ENCODE measurements around the gene MX1.
A peak's percentile ranks its signal among the peaks of the same experiment; 100 is the strongest.
"Not testable (repeated sequence)": the region's sequence is repeated elsewhere in the genome, so short reads cannot be mapped to it uniquely, and the experiment has no call there.

The MX1 gene

DNA sequence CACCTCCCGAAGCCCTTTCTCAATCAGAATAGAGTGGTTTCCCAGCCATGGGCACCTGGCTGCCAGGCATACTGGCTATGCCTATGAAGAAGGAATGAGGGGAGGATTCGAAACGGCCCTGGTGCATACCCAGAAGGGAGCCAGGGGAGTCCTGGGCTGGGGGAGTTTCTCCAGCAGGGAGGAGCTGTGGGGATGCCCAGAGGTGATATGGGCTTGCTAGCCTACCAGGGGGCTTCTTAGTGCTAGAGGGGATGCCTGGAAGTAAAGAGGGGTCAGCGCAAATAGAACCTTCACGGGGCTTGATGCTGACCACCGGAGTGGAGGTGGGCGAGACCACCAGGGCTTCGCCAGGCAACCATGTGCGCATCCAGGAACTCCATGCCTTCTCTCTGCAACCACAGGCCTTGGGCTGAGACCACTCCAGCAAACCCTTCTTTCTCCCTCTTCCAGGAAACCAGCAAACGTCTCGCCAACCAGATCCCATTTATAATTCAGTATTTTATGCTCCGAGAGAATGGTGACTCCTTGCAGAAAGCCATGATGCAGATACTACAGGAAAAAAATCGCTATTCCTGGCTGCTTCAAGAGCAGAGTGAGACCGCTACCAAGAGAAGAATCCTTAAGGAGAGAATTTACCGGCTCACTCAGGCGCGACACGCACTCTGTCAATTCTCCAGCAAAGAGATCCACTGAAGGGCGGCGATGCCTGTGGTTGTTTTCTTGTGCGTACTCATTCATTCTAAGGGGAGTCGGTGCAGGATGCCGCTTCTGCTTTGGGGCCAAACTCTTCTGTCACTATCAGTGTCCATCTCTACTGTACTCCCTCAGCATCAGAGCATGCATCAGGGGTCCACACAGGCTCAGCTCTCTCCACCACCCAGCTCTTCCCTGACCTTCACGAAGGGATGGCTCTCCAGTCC is 18.2 kb upstream of the MX1 start:
- DNase-seq (ENCODE audit: low read depth in 2 of 3, low spot score in 2 of 3): no peak

DNA sequence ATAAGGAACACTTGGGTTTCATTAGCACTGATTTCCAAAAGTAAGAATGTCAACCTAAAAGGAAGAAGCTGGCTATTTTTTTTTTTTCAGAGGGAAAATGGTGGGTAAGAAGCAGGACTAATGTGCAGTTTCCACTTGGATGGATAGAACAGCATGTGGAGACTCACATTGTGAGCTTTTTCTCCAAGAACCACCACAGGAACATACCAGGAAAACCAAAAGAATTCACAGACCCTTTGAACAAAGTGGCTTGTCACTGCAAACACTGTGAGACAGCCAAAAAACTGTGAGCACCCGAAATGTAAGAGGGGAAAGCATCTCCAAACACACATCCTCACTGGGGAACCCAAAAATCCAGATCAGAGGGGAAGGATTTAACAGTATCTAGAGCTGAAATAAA is 15.7 kb upstream of the MX1 start:
- no peak for DNase-seq (ENCODE audit: low read depth in 2 of 3, low spot score in 2 of 3)

DNA sequence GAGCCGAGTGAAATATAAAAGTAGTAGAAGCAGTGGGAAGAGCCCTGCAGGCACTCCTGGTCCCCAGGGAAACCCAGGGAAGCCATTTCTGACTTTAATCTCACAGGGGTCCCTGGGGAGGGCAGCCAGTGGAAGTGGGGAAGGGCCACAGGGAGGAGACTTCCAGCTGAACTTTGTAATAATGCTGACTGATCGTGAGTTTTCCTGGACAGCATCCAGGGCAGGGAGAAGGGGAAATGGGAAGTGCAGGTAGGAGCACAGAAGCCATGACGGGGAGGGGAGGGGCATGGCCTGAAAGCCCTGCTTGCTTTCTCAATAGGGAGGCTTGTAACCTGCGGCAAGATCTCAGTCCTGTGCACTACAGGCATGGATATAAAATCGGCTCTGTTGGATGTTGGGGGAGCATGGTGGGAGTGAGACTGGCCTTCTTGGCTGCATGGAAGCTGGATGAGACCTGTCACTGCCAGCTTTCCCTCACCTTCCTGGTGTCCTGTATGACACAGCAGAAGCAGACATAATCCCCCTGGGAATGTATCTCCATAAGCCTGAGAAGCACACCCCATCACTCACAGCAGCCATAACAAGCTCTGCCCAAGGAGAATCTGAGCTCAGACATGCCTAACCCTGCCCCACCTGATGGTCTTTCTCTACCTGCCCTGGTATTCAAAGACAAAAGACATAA is 15.1 kb upstream of the MX1 start:
- DNase-seq (ENCODE audit: low read depth in 2 of 3, low spot score in 2 of 3): no peak

DNA sequence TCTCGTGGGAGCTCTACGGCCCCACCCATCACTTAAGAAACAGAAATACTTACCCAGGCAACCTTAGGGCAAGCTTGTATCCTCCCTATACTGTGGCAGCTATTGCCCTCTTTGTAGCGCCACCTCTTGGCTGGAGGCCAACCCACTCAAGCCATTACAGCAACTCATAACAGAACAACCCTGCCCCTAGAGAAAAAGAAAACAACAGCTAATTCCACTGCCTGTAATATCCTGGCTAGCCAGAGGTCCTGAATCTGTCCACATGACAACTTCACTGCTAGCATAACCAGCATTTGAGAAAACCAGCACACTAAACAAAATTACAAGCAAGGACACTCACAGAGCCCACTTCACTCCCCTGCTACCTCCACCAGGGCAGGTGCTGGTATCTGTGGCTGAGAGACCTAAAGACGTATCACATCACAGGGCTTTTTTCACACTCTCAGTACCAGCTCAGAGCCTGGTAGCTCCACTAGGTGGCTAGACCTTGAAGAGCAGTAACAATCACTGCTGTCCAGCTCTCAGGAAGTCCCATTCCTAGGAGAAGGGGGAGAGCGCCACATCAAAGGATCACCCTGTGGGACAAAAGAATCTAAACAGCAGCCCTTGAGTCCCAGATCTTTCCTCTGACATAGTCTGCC is 14.5 kb upstream of the MX1 start:
- DNase-seq (ENCODE audit: low read depth in 2 of 3, low spot score in 2 of 3): no peak

DNA sequence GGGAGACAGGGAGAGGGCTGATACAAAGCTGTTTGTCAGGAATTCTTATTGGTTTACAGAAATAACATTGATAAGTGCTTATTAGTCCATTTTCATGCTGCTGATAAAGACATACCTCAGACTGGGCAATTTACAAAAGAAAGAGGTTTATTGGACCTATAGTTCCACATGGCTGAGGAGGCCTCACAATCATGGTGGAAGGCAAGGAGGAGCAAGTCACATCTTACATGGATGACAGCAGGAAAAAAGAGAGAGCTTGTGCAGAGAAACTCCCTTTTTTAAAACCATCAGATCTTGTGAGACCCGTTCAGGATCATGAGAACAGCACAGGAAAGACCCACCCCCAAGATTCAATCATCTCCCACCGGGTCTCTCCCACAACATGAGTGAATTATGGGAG is 8.5 kb upstream of the MX1 start:
- DNase-seq (ENCODE audit: low read depth in 2 of 3, low spot score in 2 of 3): not testable (repeated sequence)

DNA sequence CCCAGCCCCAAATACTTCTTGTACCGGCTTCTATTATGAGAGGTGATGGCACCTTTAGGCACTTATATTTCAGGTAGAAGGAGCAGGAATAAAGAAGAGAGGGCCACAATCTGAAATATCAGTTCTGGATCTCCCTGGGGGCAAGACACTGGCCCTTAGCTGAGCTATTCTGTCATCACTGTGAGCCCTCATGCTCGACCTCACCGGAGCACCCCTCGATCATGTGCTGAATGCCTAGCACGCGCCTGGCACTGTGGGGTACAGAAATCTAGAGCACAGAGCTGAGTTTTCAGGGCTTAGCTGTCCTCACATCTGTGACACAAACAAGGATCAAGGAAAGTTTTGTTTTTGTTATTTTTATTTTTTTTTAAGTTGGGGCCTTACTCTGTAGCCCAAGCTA is 7.6 kb upstream of the MX1 start:
- no peak for DNase-seq (ENCODE audit: low read depth in 2 of 3, low spot score in 2 of 3)

DNA sequence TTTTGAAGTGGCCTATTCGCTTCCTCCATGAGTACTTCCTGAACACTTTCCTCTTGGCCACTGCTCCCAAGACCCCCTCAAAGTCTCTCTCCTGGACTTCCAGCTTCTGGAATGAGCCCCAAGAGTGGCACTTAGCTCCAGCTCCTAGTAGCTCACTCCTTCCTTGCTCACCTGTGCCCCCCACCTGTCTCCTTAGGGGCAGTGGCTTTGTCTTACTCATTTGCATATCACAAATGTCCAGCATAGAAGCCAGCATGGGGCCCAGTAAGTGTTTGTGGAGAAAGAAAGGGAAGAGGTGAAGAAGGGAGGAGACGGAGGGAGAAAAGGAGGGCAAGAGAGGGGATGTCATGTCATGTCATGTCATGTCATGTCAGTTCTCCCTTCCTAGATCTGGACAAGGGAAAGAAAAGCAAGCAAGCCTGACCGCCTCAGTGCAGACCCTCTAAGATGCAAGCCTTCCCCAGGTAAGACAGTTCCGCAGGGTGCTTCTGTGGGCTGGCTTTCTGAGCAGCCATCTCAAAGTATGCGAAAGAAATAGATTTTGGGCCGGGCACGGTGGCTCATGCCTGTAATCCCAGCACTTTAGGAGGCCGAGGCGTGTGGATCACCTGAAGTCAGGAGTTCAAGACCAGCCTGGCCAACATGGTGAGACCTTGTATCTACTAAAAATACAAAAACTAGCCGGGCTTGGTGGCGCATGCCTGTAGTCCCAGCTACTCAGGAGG is 6.9 kb upstream of the MX1 start:
- no peak for DNase-seq (ENCODE audit: low read depth in 2 of 3, low spot score in 2 of 3)

DNA sequence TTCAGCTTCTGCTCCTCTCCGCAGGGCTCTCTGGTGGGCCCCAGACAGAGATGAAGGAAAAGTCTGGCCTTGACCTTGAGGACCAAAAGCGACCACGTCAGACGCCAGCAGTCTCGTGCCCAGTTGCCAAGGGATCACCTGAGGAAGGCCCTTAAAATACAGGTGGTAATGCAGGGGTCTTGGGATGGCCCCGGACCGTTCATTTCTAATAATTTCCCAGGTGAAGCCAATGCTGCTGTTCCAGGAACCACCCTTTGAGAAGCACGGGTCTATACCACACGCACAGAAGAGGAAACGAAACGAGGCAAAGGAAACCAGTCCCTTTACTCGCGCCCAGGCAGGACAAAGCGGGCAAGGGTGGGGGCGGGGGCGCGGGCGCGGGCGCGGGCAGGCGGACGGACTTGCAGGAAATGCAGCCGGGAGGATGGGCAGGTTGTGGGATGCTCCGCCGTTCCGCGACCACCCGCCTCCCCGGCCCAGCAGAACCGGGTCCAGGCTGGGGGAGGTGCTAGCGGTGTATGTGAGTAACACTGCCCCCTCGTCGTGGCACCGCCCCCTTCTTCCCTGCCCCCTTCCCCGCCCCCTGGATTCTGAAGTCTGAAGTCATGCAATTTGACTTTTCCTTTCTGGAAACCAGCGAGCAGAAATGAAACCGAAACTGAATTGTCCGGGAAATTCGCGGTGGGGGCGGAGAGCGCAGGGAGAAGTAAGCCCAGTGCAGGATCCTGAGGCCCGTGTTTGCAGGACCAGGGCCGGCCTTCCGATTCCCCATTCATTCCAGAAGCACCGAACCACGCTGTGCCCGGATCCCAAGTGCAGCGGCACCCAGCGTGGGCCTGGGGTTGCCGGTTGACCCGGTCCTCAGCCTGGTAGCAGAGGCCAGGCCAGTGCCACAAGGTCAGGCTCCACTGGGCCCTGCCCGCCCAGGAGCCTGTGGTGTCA is 5.8 kb upstream of the MX1 start:
- DNase-seq (ENCODE audit: low read depth in 2 of 3, low spot score in 2 of 3): peak in 1 of 3 experiments; percentile 18

DNA sequence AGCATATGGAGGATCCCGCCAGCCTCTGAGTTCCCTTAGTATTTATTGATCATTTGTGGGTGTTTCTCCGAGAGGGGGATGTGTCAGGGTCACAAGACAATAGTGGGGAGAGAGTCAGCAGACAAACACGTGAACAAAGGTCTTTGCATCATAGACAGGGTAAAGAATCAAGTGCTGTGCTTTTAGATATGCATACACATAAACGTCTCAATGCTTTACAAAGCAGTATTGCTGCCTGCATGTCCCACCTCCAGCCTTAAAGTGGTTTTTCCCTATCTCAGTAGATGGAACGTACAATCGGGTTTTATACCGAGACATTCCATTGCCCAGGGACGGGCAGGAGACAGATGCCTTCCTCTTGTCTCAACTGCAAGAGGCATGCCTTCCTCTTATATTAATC is 5.0 kb upstream of the MX1 start:
- DNase-seq (ENCODE audit: low read depth in 2 of 3, low spot score in 2 of 3): not testable (repeated sequence)

DNA sequence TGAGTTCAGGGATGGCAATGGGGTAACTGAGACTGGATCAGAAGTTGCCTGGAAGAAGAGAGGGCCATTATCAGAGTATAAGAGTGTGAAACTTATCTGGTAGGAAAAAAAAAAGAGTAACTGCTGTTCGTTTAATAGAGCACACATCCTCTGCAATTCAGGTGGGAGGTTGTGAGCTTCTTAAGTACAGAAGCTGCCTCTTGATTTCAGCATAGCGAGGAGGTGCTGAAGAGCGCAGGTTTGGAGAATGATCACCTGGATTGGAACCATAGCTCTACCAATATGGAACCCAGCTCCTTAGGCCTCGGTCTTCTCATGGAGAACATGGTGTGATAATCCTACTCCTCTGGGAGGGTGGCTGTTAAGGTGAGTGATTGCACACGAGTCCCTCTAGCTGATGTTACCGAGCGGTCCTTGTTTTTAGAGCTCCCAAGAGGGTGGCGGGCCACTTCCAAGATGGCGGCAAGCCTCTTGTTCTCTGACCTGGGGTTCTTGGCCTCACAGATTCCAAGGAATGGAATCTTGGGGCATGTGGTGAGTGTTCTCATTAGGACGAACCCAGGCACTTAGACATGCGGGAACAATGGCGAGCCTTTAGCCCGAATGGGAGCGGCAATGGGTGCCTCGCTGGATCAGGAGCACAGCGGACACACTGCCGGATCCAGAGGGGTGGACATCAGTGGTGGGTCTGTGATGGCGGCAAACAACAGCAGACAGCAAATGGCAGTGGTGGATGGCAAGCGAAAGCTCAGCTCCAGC is 3.3 kb upstream of the MX1 start:
- no peak for DNase-seq (ENCODE audit: low read depth in 2 of 3, low spot score in 2 of 3)

DNA sequence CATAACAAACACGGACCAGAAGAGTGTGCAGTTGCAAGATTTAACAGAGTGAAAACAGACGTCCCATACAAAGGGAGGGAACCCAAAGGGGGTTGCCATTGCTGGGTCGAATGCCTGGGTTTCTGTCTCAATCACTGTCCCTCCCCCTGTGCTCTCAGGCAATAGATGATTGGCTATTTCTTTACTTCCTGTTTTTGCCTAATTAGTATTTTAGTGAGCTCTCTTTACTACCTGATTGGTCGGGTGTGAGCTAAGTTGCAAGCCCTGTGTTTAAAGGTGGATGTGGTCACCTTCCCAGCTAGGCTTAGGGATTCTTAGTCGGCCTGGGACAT is 2.8 kb upstream of the MX1 start:
- not testable (repeated sequence) for DNase-seq (ENCODE audit: low read depth in 2 of 3, low spot score in 2 of 3)

DNA sequence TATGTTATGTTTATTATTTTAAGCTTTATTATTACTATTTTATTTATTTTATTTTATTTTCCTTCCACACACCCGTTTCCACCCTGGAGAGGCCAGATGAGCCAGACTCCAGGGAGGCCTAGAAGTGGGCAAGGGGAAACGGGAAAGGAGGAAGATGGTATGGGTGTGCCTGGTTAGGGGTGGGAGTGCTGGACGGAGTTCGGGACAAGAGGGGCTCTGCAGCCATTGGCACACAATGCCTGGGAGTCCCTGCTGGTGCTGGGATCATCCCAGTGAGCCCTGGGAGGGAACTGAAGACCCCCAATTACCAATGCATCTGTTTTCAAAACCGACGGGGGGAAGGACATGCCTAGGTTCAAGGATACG is 468 bp upstream of the MX1 start:
- DNase-seq (ENCODE audit: low read depth in 2 of 3, low spot score in 2 of 3): no peak

DNA sequence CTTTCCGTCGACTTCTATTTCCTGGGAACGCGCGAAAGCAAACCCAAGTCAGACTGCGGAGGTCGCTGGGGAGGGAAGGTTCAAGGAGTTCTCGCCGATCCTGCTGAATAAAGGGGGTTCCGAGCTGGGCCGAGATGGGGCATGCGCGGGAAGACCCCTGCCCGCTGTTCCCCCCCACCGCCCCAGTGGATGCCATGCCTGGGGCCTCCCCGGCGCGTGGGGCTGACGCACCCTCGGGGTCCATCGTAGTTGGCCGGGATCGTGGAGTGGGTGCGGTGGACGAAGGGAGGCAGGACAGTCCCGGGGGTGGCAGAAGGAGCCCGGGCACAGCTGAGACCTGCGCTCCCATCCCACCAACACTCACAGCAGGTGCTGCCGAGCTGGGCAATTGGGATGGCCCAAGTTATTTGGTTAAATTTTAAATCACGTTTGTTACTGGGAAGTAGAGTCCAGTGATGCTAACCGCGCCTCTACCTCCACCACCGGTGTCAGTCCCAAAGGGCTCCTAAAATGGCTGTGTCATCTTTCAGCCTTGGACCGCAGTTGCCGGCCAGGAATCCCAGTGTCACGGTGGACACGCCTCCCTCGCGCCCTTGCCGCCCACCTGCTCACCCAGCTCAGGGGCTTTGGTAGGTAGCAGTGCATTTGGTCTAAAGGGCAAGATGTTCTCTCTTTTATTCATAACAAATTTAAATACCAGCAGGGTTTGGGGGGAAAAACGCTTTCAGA is 801 bp downstream of the MX1 start:
- no peak for DNase-seq (ENCODE audit: low read depth in 2 of 3, low spot score in 2 of 3)

DNA sequence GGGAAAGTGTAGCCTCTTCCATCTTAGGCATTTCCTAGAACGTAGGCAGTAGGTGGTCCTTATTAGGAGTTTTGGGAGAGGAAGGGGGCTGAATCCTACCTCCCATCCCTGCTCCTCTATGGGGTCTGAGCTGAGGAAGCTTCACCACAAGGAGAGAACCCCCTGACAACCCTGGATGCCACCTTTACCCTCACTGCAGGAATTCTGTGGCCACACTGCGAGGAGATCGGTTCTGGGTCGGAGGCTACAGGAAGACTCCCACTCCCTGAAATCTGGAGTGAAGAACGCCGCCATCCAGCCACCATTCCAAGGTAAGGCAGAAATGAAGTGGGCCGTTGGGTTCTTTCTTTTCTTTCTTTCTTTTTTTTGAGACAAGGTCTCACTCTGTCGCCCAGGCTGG is 1.5 kb downstream of the MX1 start:
- DNase-seq (ENCODE audit: low read depth in 2 of 3, low spot score in 2 of 3): no peak

DNA sequence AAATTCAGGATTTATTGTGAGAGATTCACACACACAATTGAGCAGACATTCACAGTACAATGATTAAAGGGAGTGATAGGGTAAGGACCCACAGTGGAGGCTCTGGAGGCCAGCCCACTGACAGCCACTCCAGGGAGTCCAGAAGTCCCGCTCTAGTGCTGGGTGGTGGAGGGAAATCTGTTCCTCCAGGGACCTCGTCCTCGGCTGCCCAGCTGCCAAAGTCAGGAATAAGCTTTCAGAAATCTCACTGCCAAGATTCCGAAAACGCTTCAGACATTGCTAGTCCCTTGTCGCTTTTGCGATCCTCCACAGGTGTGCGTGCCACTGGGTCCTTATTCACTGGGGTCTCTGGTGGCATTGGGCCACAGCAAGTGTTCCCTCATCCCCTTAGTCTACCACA is 2.3 kb downstream of the MX1 start:
- DNase-seq (ENCODE audit: low read depth in 2 of 3, low spot score in 2 of 3): no peak

DNA sequence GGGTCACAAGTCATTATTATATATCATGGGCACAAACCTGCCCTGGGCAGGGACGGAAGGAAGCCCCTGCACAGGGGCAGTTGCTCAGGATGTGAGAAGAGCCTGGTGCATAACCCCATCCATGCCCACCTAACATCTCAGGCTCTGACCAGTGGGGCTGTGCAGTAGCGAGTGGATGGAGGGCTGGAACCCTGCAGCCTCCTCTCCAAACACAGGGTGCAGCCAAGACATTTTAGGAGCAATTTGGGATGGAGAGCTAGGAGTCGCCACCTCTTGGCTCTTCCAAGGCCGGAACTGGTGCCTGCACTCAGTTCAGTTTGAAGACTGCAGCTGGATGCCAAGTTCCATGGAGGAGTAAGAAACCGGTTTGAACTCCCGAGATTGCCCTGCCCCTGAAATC is 2.8 kb downstream of the MX1 start:
- DNase-seq (ENCODE audit: low read depth in 2 of 3, low spot score in 2 of 3): no peak

DNA sequence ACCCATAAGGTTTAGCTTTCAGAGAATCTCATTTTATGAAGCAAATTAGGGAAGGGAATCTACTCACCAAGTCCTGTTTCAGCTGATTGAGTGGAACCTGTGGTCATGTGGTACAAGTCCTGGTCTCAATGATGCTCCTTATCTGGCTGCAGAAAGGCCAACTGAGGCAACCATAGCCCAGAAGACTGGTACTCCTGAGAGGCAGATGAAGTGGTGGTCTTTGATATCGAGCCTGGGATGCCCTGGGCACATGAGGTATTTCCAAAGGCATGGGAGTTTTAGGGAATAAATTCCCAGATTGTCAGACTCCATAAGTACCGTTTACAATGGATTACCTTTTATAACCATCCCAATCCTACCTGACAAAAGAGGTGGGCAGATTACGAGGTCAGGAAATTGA is 3.3 kb downstream of the MX1 start:
- DNase-seq (ENCODE audit: low read depth in 2 of 3, low spot score in 2 of 3): no peak

DNA sequence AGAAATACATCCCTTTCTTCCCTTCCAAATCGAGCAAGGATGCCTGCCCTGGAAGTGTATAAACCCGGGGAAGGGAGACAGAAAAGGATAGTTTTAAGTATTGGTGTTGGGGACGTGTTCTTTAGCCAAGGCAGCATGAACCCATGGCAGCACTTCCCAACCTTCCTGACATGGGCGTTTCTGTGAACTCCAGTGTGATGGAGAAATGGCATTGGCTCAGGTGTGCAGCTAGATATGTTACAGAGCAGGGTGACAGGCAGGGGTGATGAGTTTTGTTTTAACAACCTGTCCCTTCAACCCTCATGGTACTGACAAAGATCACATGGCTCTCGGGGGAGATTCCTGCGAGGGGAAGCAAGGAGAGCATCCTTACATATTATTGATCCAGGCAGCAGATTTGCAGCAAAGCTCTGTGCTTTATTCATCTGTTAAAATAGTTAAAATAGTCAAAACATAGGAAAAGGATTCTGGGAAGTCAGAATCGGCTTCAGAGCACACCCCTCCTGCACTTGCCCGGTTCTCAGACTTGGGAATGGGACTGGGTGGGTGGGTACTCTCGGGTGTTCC is 4.0 kb downstream of the MX1 start:
- DNase-seq (ENCODE audit: low read depth in 2 of 3, low spot score in 2 of 3): no peak
